HG03280 (cell line): ENCODE data around the gene GZF1.

ENCODE experiments used
- ATAC-seq: cut with Tn5 transposase; IDR thresholded peaks from one replicate; pipeline ENCODE4 v1.9.1; 2021; ENCODE audit warnings: mild to moderate bottlenecking, moderate library complexity; ENCODE audit not compliant: unreplicated experiment

GZF1 gene

DNA sequence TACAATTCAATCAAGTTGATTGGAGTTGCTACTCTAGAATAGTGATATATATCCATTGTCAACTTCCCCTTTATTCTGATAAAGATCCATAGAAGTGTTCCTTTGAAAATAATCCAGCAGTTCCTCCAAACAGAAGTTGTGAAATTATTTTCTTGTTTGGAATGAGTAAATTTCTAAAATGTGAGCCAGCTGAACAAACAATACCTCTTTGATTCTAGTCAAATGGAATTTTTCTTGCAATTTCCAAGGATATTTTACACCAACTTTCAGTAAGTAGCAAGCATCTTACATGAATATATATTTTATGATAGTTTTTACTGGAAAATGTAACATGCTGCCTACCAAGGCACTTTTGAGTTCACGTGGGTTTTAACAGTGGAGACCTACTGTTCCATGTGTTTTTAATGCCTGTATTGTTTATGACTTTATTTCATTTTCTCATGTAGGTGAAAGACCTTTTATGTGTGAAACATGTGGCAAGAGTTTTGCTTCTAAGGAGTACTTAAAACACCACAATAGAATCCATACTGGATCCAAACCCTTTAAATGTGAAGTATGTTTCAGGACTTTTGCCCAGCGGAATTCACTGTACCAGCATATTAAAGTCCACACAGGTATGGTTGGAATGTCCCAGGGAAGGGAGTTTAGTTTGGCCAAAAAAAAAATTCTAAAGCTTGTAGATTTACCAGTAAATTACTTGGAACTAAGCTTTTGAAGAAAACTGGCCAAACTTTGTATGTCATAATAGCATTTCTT, 6.5 kb downstream of the GZF1 start:
- ATAC-seq: no peak

GRCh38 chr20:23369072-23369823, 7.3 kb downstream of the GZF1 start:
- no peak for ATAC-seq

- no peak for ATAC-seq
Measured at GRCh38 chr20:23370274-23370673, 8.3 kb downstream of the GZF1 start.

DNA sequence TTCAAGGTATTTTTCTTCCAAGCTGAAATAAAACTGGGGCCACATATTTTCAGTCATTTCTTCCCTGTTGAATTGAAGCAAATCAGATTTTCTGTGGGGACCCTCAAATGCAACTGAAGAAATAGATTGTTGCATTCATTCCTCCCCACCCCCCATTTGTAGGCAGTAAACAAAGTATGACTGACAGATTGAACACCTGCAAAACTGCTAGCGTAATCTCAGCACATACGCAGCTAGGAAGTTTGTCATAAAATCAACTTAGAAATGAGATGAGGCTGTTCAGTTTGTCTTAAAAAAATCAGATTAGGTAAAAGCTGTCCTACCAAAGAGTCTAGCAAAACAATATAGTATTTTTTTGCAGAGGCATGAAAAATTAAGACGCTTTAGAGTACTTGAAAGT, 8.9 kb downstream of the GZF1 start:
- no peak for ATAC-seq

DNA sequence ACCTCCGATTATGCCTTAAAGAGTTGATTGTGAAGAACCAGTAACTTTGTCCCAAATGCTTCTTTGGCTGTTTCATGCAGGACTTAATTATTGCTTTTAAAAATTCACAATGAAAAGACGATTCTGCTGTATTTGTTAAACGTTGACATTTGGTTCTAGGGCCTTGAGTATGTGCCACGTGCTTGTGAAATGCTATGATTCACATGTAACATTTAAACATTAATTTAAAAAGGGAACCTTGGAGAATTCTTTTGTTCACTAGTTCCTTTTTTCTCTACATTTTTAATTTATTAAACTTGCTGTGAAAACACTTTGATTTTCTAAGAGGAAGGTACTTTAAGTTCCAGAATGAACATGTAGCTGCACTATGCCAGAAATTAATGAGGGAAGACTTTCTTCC, 9.5 kb downstream of the GZF1 start:
- no peak for ATAC-seq

DNA sequence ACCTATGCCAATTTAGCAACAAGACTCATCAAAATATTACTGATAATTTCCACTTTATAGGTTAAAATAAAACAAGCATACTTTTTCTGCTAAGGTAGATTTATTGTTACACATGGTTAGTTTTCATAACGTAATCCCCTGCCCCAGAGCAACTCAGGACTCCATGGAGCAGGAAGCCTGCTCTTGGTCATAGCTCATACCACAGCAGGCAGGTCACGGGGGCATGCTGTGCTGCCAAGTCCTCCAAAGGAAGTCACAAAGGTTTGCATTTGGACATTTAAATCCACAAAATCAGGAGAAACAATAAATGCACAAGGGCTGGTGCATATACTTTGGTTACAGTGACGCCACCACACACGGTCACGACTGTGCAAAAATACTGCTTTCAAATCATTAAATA, 12.5 kb downstream of the GZF1 start:
- no peak for ATAC-seq

GRCh38 chr20:23375827-23376226, 13.8 kb downstream of the GZF1 start:
- ATAC-seq: no peak

DNA sequence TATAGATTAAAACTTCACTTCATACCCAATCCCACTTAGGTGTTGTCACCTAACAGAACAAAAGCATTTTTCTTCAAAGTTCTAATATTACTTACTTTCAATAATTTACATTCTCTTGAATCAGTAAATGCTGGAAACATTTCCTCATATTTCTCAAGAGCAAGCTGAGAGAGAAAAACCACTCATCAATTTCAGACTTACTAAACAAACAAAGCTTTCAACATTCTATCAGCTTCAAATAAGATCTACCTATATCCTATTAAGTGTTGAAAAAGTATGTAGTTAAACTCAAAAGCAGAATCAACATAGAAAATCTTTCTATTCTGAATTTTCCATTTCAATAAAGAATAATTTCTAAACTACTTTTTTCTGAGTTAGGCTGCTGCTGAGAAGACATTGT, 17.8 kb downstream of the GZF1 start:
- no peak for ATAC-seq

DNA sequence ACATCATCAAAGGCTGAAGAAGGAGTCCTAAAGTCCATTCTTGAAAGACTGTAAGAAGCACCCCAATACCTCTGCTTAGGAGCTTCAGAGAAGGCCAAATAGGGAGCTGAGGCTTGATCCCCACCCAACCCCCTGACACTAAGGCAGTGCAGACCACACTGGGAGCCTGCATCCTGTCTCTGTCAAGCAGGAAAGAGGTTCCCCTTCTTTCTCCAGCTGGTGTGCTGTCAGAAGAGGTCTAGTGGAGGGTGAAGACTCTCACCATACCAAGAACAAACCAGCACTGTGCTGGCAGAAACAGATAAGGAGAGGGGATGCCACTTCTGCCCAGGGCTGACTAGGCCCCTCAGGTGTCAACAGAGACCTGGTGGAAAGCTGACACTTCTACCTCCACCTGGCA, 19.9 kb downstream of the GZF1 start:
- ATAC-seq: no peak

- no peak for ATAC-seq
Measured at GRCh38 chr20:23386304-23387117, 24.5 kb downstream of the GZF1 start.

- no peak for ATAC-seq
Measured at GRCh38 chr20:23387118-23387443, 25.1 kb downstream of the GZF1 start.

DNA sequence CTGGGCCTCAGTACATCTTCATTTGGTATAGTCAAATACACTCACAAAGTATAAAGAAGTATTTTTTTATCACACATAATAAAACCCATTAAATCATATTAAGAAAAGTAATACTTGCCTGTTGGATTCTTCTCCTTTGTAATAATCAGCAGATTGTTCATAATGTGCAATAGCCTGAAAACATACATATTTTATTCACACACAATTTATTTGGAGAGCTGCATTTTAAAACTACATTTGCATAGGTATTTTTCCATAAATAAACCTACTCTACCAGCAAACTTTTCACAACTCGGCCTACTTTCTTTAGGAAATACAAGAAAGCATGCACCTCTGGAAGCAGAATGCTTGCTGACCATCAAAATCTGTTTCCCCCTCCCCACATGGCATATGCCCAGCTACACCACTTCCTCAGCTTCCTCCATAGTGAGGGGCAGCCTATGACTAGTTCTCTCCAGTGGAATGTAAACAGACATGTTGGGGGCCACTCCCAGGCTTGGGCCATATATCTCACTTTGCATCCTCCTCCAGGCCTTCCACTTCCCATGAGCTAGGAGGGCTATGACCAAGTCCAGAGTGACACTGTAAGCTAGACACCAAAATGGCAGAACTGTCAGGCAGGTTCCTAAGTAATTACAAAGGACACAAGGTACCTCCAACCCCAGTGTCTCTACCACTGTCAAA, 28.3 kb downstream of the GZF1 start:
- no peak for ATAC-seq

DNA sequence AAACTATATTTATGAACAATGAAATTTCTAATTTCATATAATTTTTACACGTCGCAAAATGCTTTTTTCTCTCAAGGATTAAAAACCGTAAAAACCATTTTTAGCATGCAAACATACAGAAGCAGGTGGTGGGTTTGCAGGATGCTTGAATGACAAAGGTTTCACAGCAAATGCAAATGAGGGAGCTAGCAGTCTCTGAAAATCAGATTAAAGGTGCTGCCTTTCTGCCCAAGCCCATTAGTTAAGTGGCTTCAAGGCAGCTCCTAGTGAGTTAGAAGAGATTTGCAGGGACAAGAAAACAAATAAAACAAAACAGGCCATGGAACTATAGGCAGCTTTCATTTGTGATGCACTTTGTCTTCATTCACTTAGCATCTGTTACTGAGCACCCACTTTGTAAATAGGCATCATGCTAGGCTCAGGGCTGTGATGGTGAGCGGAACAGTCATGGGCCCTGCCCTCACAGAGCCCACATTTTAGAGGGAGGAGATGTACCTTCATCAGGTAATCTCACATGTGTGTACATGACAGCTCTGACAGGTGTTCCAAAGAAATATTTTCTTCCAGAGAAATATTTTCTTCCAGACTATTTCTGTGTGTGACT, 29.8 kb downstream of the GZF1 start:
- ATAC-seq: no peak

DNA sequence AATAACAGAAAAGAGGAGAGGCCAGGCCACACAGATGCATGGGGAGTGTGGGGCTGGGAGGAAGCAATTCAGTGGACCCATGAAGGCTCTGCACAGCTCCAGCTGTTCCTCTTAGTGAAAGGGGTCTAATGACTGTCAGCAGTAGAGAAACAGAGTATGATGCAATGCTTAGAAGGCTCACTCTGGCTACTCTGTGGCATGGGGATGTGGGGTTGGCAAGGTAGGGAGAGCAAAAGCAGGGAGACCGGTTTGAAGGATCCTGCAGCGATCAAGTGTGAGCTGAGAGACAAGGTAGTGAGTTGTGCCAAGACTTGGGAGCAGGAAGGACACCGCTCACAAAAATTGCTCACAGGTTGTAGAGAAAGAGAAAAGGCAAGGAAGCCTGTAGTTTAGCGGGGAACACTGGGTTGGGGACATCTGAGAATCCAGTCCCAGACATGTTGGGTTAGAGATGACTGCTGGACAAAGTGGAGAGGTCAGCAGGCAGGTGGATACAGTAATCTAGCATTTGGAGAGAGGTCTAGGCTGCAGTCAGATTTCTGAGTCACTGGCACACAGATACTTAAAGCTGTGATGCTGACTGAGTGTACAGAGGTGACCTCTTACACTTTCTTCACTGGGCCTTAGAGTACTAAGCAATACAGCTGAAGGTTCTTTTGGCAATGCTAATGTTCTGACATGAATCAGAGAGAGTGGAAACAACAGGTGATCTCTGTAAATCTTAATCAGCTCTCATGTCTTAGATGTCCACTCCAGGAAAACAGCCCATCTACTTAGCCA, 32.2 kb downstream of the GZF1 start:
- ATAC-seq: no peak

GRCh38 chr20:23396950-23397627, 35.1 kb downstream of the GZF1 start:
- ATAC-seq: no peak

- no peak for ATAC-seq
Measured at GRCh38 chr20:23397961-23398360, 36.0 kb downstream of the GZF1 start.

GRCh38 chr20:23399568-23400241, 37.7 kb downstream of the GZF1 start:
- peak; percentile 79 for ATAC-seq

DNA sequence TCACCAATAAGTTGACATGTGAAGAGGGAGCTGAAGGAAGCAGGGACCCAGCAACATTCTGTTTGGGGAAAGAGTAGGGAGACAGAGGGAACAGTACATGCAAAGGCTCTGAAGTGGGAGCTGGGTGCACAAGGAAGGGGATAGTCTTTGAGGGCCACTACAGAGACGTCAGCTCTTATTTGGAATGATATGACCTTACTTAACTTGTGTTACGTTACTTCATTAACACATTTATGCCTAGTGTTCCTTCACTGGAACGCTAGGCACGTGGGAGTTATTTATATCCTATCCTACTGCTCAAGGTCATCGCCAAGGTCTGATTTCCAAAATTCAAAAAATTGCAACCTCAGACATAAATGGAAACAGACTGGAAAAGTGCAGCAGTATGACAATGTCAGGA, 39.1 kb downstream of the GZF1 start:
- ATAC-seq: no peak

DNA sequence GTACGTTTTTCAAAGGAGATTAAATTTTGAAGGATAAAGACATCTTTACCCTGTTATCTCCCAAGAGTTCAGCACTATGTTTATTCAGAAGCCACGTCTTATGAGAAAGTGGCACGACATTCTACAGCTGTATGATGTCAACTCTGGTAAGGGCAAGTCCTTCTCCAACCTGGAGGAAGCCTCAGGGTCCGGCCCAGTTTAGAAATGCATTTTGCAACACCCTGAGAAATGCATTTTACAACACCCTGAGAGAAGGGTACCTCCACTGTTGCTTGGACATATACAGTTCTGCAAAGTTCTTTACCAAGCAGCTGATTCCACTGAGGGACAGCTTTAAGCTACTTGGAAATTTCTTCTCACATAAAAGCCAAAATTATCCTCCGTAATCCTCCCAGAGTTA, 41.8 kb downstream of the GZF1 start:
- ATAC-seq: no peak
